Vagina (tissue), 2 donors: ENCODE data around the gene PTGR3.

Source experiments
- CTCF ChIP-seq, 3 experiments: fragments of 450-650 bp in 2 of 3; fragments of 200-600 bp in 1 of 3; sonication (generic) in 1 of 3; IDR thresholded peaks; one replicate each; pipeline ENCODE4 v1.5.1; 2017 to 2019; ENCODE audit warnings: antibody characterized with exemption in 3 of 3, mild to moderate bottlenecking in 2 of 3, moderate library complexity in 2 of 3
- POLR2A ChIP-seq, 2 donors: fragments of 450-650 bp; IDR thresholded peaks; one replicate each; pipeline ENCODE4 v1.6.1; 2017; ENCODE audit warnings: antibody characterized with exemption in 2 of 2, mild to moderate bottlenecking in 2 of 2, moderate library complexity in 2 of 2
- POLR2AphosphoS5 ChIP-seq, 2 donors: sonication (generic); formaldehyde crosslinking; IDR thresholded peaks; one replicate each; pipeline ENCODE4 v1.9.0; 2017; ENCODE audit warnings: antibody characterized with exemption in 2 of 2, mild to moderate bottlenecking in 2 of 2, low read depth in 1 of 2; ENCODE audit not compliant: insufficient read depth in 1 of 2

DNA sequence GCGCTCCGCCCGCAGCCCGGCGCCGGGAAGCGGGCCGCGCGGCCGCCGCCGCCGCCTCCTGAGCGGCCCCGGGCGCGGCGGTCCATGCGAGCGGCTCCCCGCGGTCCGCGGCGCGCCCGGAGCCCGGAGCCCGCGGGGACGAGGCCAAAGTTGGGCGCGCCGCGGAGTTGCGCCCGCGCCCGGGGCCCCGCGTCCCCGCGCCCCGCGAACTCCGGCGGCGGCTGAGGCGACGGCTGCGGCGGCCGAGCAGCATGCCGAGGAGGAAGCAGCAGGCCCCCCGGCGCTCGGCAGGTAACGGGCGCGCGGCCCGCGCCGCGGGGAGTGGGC, 2.6 kb upstream of the PTGR3 start:
- no peak for TF ChIP-seq CTCF (IDR thresholded peaks at IDR 0.05)
- no peak for TF ChIP-seq POLR2A (IDR thresholded peaks at IDR 0.05)
- TF ChIP-seq POLR2AphosphoS5 (IDR thresholded peaks at IDR 0.05; ENCODE audit: insufficient read depth in 1 of 2, low read depth in 1 of 2) = no peak
